HFF-Myc (cell line): ENCODE data around the gene SCAP.

Experiments used
- DNase-seq: peaks from one replicate; pipeline ENCODE4 v3.0.0-alpha.2; 2011; ENCODE audit warnings: low read depth; ENCODE audit errors: extremely low read depth
- H3K4me3 ChIP-seq: replicated peaks from 2 replicates; pipeline ENCODE4 v1.5.1; 2011; ENCODE audit warnings: low read depth, mild to moderate bottlenecking, control low read depth, low read length
- CTCF ChIP-seq: IDR thresholded peaks from 2 replicates; pipeline ENCODE4 v1.5.1; 2012; ENCODE audit warnings: mild to moderate bottlenecking, low read depth, low read length, control low read depth; ENCODE audit errors: missing control alignments

The SCAP gene

GRCh38 chr3:47441796-47442551 lies 33.8 kb downstream of the SCAP start:
- no peak for TF ChIP-seq CTCF
- H3K4me3 ChIP-seq = no peak overlapping the region
- DNase-seq = no peak

- H3K4me3 ChIP-seq = no peak overlapping the region
- no peak for TF ChIP-seq CTCF
- no peak for DNase-seq
Observed at GRCh38 chr3:47440131-47440530, 35.6 kb downstream of the SCAP start.

GRCh38 chr3:47436180-47436579 lies 39.6 kb downstream of the SCAP start:
- no peak for DNase-seq
- TF ChIP-seq CTCF = no peak
- H3K4me3 ChIP-seq = no peak overlapping the region

GRCh38 chr3:47434849-47435248 lies 40.9 kb downstream of the SCAP start:
- no peak overlapping the region for H3K4me3 ChIP-seq
- TF ChIP-seq CTCF = no peak
- no peak for DNase-seq

GRCh38 chr3:47433796-47434195 lies 41.9 kb downstream of the SCAP start:
- DNase-seq = no peak
- no peak overlapping the region for H3K4me3 ChIP-seq
- TF ChIP-seq CTCF = no peak

- no peak for DNase-seq
- TF ChIP-seq CTCF = no peak
- H3K4me3 ChIP-seq = no peak overlapping the region
Observed at GRCh38 chr3:47432673-47433072, 43.1 kb downstream of the SCAP start.

- DNase-seq = no peak
- no peak overlapping the region for H3K4me3 ChIP-seq
- no peak for TF ChIP-seq CTCF
Observed at GRCh38 chr3:47431225-47431624, 44.5 kb downstream of the SCAP start.
